Naive B cell (primary cell): Measurements from ENCODE around the gene THSD4. TPM values are rescaled to one million over a fixed set of nuclear protein-coding genes. Genes with fewer than 3 reads are reported as not detected.

ENCODE experiments used
- ATAC-seq, 2 donors: fragments of 150-1000 bp; cut with Tn5 transposase; 2 replicates each; pipeline ENCODE4 v1.10.0; 2021; ENCODE audit warnings: low read depth in 2 of 2, mild to moderate bottlenecking in 2 of 2, moderate library complexity in 2 of 2
- DNase-seq: peaks from one replicate; pipeline ENCODE4 v3.0.0; 2022
- H3K27ac Mint-ChIP-seq, 6 donors: one replicate each; pipeline ENCODE4 v1.8.0; 2020 to 2022; ENCODE audit warnings: mild to moderate bottlenecking in 6 of 6, mixed read lengths in 6 of 6, moderate library complexity in 5 of 6, inconsistent platforms in 2 of 6
- H3K27me3 Mint-ChIP-seq, 3 donors: one replicate each; pipeline ENCODE4 v1.8.0; 2021 to 2022; ENCODE audit warnings: mixed read lengths in 3 of 3, mild to moderate bottlenecking in 1 of 3
- H3K36me3 Mint-ChIP-seq, 2 donors: one replicate each; pipeline ENCODE4 v1.8.0; 2020 to 2022; ENCODE audit warnings: mixed read lengths in 2 of 2, inconsistent platforms in 1 of 2, mild to moderate bottlenecking in 1 of 2
- H3K4me1 Mint-ChIP-seq, 3 donors: one replicate each; pipeline ENCODE4 v1.8.0; 2020 to 2022; ENCODE audit warnings: mixed read lengths in 3 of 3, inconsistent platforms in 1 of 3, mild to moderate bottlenecking in 1 of 3, moderate library complexity in 1 of 3
- H3K4me3 Mint-ChIP-seq, 8 donors: one replicate each; pipeline ENCODE4 v1.8.0; 2020 to 2022; ENCODE audit warnings: mild to moderate bottlenecking in 8 of 8, mixed read lengths in 8 of 8, moderate library complexity in 8 of 8, inconsistent platforms in 2 of 8
- H3K9me3 Mint-ChIP-seq, 7 donors: one replicate each; pipeline ENCODE4 v1.8.0; 2020 to 2022; ENCODE audit warnings: mixed read lengths in 7 of 7, mild to moderate bottlenecking in 5 of 7, inconsistent platforms in 2 of 7, moderate library complexity in 1 of 7
- polyA plus RNA-seq, 6 donors: library from polyadenylated mRNA; unstranded; fragments of 300-500 nt; fragmentation: Illumina TruSeq; gene quantifications; one replicate each; pipeline ENCODE4 v1.2.3, GENCODE V29; 2021; ENCODE audit warnings: low read depth in 6 of 6

THSD4 gene
- polyA plus RNA-seq, 6 donors from 2014 or later, result not detected

GRCh38 chr15:71133747-71134472, 18.6 kb downstream of the THSD4 start:
- H3K9me3 Mint-ChIP-seq, result peaks cover 2 to 14% (median 5%) of the 10 kb centered on the region in 7 donors
- no peak overlapping the region for H3K4me3 Mint-ChIP-seq
- no peaks in the 10 kb centered on the region for H3K36me3 Mint-ChIP-seq
- peaks cover 0 to 12% (median 3%) of the 10 kb centered on the region in 3 donors for H3K27me3 Mint-ChIP-seq
- no peaks in the 10 kb centered on the region for H3K4me1 Mint-ChIP-seq
- no peak for ATAC-seq
- no peak overlapping the region for H3K27ac Mint-ChIP-seq
- DNase-seq, result no peak

GRCh38 chr15:71136159-71136783, 21.0 kb downstream of the THSD4 start:
- no peaks in the 10 kb centered on the region for H3K36me3 Mint-ChIP-seq
- no peak overlapping the region for H3K27ac Mint-ChIP-seq
- ATAC-seq, result no peak
- peaks cover 0 to 18% (median 3%) of the 10 kb centered on the region in 3 donors for H3K27me3 Mint-ChIP-seq
- no peak for DNase-seq
- no peaks in the 10 kb centered on the region for H3K4me1 Mint-ChIP-seq
- H3K4me3 Mint-ChIP-seq, result peak overlapping the region in 1 of 8 donors; percentile 41
- H3K9me3 Mint-ChIP-seq, result peaks cover 2 to 14% (median 7%) of the 10 kb centered on the region in 7 donors

GRCh38 chr15:71136793-71137518, 21.7 kb downstream of the THSD4 start:
- H3K4me3 Mint-ChIP-seq, result no peak overlapping the region

GRCh38 chr15:71138473-71138872, 23.2 kb downstream of the THSD4 start:
- Mint-ChIP-seq H3K4me1 (no peaks in the 10 kb centered on the region), H3K27ac (no peak overlapping the region), H3K27me3 (peaks cover 0 to 14% (median 0%) of the 10 kb centered on the region in 3 donors), H3K4me3 (peak overlapping the region in 1 of 8 donors; percentile 3), H3K9me3 (peaks cover 2 to 14% (median 7%) of the 10 kb centered on the region in 7 donors), H3K36me3 (no peaks in the 10 kb centered on the region)
- ATAC-seq (no peak), DNase-seq (no peak)

More at GRCh38 chr15:71136793-71137518, 21.7 kb downstream of the THSD4 start:
- Mint-ChIP-seq H3K36me3 (no peaks in the 10 kb centered on the region), H3K9me3 (peaks cover 2 to 14% (median 7%) of the 10 kb centered on the region in 7 donors), H3K4me1 (no peaks in the 10 kb centered on the region), H3K27me3 (peaks cover 0 to 18% (median 3%) of the 10 kb centered on the region in 3 donors), H3K27ac (no peak overlapping the region)
- DNase-seq, result no peak
- no peak for ATAC-seq

- H3K4me3 Mint-ChIP-seq, result no peak overlapping the region
- no peaks in the 10 kb centered on the region for H3K36me3 Mint-ChIP-seq
- DNase-seq (no peak), ATAC-seq (no peak)
- H3K9me3 Mint-ChIP-seq, result peaks cover under 1 to 14% (median 5%) of the 10 kb centered on the region in 7 donors
- peaks cover 0 to 12% (median 7%) of the 10 kb centered on the region in 3 donors for H3K27me3 Mint-ChIP-seq
- H3K27ac Mint-ChIP-seq, result no peak overlapping the region
- H3K4me1 Mint-ChIP-seq, result no peaks in the 10 kb centered on the region
Observed at GRCh38 chr15:71139241-71139640, 24.0 kb downstream of the THSD4 start.

- no peak for DNase-seq
- peaks cover 0 to 14% (median 0%) of the 10 kb centered on the region in 7 donors for H3K9me3 Mint-ChIP-seq
- H3K4me1 Mint-ChIP-seq, result no peaks in the 10 kb centered on the region
- H3K27me3 Mint-ChIP-seq, result peaks cover 4 to 20% (median 16%) of the 10 kb centered on the region in 3 donors
- no peaks in the 10 kb centered on the region for H3K36me3 Mint-ChIP-seq
- H3K4me3 Mint-ChIP-seq, result no peak overlapping the region
- no peak for ATAC-seq
- no peak overlapping the region for H3K27ac Mint-ChIP-seq
Observed at GRCh38 chr15:71141572-71141971, 26.3 kb downstream of the THSD4 start.

- no peak for DNase-seq
- Mint-ChIP-seq H3K27me3 (peaks cover 4 to 22% (median 20%) of the 10 kb centered on the region in 3 donors), H3K4me3 (no peak overlapping the region), H3K4me1 (no peaks in the 10 kb centered on the region), H3K36me3 (no peaks in the 10 kb centered on the region), H3K27ac (no peak overlapping the region), H3K9me3 (peaks cover 0 to 6% (median 0%) of the 10 kb centered on the region in 7 donors)
- ATAC-seq, result no peak
Observed at GRCh38 chr15:71142780-71143179, 27.5 kb downstream of the THSD4 start.

GRCh38 chr15:71143373-71144310, 28.4 kb downstream of the THSD4 start:
- Mint-ChIP-seq H3K4me1 (no peaks in the 10 kb centered on the region), H3K36me3 (no peaks in the 10 kb centered on the region), H3K27ac (no peak overlapping the region), H3K4me3 (no peak overlapping the region), H3K9me3 (peaks cover 0 to 4% (median 0%) of the 10 kb centered on the region in 7 donors), H3K27me3 (peaks cover 4 to 22% (median 20%) of the 10 kb centered on the region in 3 donors)
- ATAC-seq (no peak), DNase-seq (no peak)

GRCh38 chr15:71145648-71146047, 30.4 kb downstream of the THSD4 start:
- no peak for DNase-seq
- Mint-ChIP-seq H3K9me3 (peaks cover 0 to 2% (median 0%) of the 10 kb centered on the region in 7 donors), H3K4me1 (no peaks in the 10 kb centered on the region), H3K36me3 (no peaks in the 10 kb centered on the region), H3K27me3 (peaks cover 4 to 20% (median 17%) of the 10 kb centered on the region in 3 donors), H3K4me3 (no peak overlapping the region), H3K27ac (no peak overlapping the region)
- ATAC-seq, result no peak

- Mint-ChIP-seq H3K36me3 (no peaks in the 10 kb centered on the region), H3K27ac (no peak overlapping the region), H3K4me1 (no peaks in the 10 kb centered on the region), H3K9me3 (peaks cover 0 to 2% (median 0%) of the 10 kb centered on the region in 7 donors), H3K4me3 (no peak overlapping the region), H3K27me3 (peaks cover 4 to 20% (median 17%) of the 10 kb centered on the region in 3 donors)
- DNase-seq (no peak), ATAC-seq (no peak)
Observed at GRCh38 chr15:71146580-71146982, 31.3 kb downstream of the THSD4 start.

- Mint-ChIP-seq H3K9me3 (peaks cover 0 to 2% (median 0%) of the 10 kb centered on the region in 7 donors), H3K36me3 (no peaks in the 10 kb centered on the region), H3K4me3 (no peak overlapping the region), H3K4me1 (no peaks in the 10 kb centered on the region), H3K27me3 (peaks cover 4 to 20% (median 17%) of the 10 kb centered on the region in 3 donors), H3K27ac (no peak overlapping the region)
- DNase-seq, result no peak
- ATAC-seq, result no peak
Observed at GRCh38 chr15:71148048-71148447, 32.8 kb downstream of the THSD4 start.

- no peaks in the 10 kb centered on the region for H3K36me3 Mint-ChIP-seq
- H3K27ac Mint-ChIP-seq, result no peak overlapping the region
- no peak overlapping the region for H3K4me3 Mint-ChIP-seq
- no peaks in the 10 kb centered on the region for H3K4me1 Mint-ChIP-seq
- no peak for DNase-seq
- peaks cover 0 to 2% (median 0%) of the 10 kb centered on the region in 7 donors for H3K9me3 Mint-ChIP-seq
- no peak for ATAC-seq
- peaks cover 4 to 12% (median 8%) of the 10 kb centered on the region in 3 donors for H3K27me3 Mint-ChIP-seq
Observed at GRCh38 chr15:71149646-71150557, 34.6 kb downstream of the THSD4 start.
